Neural crest cell (in vitro differentiated cells): ENCODE data around the gene SPTB. TPM values are rescaled to one million over a fixed set of nuclear protein-coding genes. Genes with fewer than 3 reads are reported as not detected.

ENCODE experiments used
- DNase-seq: peaks from one replicate; pipeline ENCODE4 v3.0.0; 2021; ENCODE audit warnings: low read depth, mixed read lengths, low spot score
- H3K27ac Mint-ChIP-seq: one replicate; pipeline ENCODE4 v1.8.0; 2021; ENCODE audit warnings: mild to moderate bottlenecking, mixed read lengths; ENCODE audit not compliant: unreplicated experiment
- H3K27me3 Mint-ChIP-seq: 2 replicates; pipeline ENCODE4 v1.8.0; 2021; ENCODE audit warnings: low read depth, mild to moderate bottlenecking, mixed read lengths
- H3K36me3 Mint-ChIP-seq: 2 replicates; pipeline ENCODE4 v1.8.0; 2021; ENCODE audit warnings: low read depth, mild to moderate bottlenecking, mixed read lengths
- H3K4me1 Mint-ChIP-seq: 2 replicates; pipeline ENCODE4 v1.8.0; 2021; ENCODE audit warnings: mixed read lengths
- H3K4me3 Mint-ChIP-seq: one replicate; pipeline ENCODE4 v1.8.0; 2021; ENCODE audit warnings: mild to moderate bottlenecking, mixed read lengths
- H3K9me3 Mint-ChIP-seq: 2 replicates; pipeline ENCODE4 v1.8.0; 2021; ENCODE audit warnings: mixed read lengths
- total RNA-seq: library from RNA; stranded (reverse); gene quantifications from 2 replicates; pipeline ENCODE4 v1.2.1, GENCODE V29; 2021
- TF ChIP-seq, protein P1 (sequence below): fragments of 200-600 bp; sonication (generic); conservative IDR thresholded peaks from 2 replicates; pipeline ENCODE4 v1.5.0; 2021; ENCODE audit warnings: antibody characterized with exemption, mild to moderate bottlenecking

Gene SPTB
- total RNA-seq, 1 donor from 2014 or later = 0.16 TPM

DNA sequence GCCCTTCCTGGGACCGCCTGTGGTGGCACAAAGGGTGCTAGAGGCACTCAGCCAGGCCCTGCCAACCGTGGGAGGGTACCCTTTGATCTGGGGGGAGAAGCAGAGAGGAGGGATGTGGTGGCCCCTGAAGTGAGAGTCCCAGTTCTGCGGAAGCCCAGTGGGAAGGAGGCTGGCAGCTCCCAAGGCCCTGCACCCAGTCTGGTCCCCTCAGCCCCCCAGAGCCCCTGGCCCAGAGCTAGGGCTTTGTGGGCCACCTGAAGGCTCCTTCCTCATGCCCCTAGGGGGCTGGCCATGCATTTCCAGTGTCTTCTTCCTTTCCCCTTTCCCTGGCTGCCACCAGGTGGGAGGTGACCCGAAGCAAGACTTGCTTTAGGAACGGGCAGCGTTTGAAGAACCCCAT lies 131.2 kb downstream of the SPTB start:
- DNase-seq = no peak
- no peaks in the 10 kb centered on the region for H3K4me1 Mint-ChIP-seq
- H3K36me3 Mint-ChIP-seq = peaks cover 3% of the 10 kb centered on the region
- TF ChIP-seq, protein P1, sequence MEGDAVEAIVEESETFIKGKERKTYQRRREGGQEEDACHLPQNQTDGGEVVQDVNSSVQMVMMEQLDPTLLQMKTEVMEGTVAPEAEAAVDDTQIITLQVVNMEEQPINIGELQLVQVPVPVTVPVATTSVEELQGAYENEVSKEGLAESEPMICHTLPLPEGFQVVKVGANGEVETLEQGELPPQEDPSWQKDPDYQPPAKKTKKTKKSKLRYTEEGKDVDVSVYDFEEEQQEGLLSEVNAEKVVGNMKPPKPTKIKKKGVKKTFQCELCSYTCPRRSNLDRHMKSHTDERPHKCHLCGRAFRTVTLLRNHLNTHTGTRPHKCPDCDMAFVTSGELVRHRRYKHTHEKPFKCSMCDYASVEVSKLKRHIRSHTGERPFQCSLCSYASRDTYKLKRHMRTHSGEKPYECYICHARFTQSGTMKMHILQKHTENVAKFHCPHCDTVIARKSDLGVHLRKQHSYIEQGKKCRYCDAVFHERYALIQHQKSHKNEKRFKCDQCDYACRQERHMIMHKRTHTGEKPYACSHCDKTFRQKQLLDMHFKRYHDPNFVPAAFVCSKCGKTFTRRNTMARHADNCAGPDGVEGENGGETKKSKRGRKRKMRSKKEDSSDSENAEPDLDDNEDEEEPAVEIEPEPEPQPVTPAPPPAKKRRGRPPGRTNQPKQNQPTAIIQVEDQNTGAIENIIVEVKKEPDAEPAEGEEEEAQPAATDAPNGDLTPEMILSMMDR = no peak
- no peak overlapping the region for H3K27ac Mint-ChIP-seq
- H3K9me3 Mint-ChIP-seq = no peaks in the 10 kb centered on the region
- H3K27me3 Mint-ChIP-seq = no peaks in the 10 kb centered on the region
- H3K4me3 Mint-ChIP-seq = no peak overlapping the region

DNA sequence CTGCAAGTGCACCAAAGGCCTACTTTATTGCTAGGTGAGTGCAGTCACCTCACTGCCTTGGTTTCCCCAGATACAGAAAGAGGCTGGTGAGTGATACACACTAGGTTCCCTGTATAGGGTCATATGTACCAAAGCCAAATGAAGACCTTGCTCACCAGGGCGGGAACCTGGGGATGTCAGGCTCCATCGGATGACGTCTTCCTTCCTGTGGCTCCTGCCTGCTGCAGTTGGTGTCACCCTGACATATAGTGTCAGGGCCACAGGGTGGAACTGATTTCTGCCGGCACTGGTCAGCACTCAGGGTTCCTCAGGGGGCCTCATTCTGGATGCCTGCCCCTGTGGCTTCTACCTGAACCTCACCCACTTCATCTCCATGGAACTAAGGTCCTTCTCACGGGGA lies 132.4 kb downstream of the SPTB start:
- no peaks in the 10 kb centered on the region for H3K4me1 Mint-ChIP-seq
- H3K4me3 Mint-ChIP-seq = no peak overlapping the region
- DNase-seq = no peak
- H3K27ac Mint-ChIP-seq = no peak overlapping the region
- H3K27me3 Mint-ChIP-seq = no peaks in the 10 kb centered on the region
- H3K36me3 Mint-ChIP-seq = peaks cover 3% of the 10 kb centered on the region
- no peaks in the 10 kb centered on the region for H3K9me3 Mint-ChIP-seq
- TF ChIP-seq, protein P1 = no peak

DNA sequence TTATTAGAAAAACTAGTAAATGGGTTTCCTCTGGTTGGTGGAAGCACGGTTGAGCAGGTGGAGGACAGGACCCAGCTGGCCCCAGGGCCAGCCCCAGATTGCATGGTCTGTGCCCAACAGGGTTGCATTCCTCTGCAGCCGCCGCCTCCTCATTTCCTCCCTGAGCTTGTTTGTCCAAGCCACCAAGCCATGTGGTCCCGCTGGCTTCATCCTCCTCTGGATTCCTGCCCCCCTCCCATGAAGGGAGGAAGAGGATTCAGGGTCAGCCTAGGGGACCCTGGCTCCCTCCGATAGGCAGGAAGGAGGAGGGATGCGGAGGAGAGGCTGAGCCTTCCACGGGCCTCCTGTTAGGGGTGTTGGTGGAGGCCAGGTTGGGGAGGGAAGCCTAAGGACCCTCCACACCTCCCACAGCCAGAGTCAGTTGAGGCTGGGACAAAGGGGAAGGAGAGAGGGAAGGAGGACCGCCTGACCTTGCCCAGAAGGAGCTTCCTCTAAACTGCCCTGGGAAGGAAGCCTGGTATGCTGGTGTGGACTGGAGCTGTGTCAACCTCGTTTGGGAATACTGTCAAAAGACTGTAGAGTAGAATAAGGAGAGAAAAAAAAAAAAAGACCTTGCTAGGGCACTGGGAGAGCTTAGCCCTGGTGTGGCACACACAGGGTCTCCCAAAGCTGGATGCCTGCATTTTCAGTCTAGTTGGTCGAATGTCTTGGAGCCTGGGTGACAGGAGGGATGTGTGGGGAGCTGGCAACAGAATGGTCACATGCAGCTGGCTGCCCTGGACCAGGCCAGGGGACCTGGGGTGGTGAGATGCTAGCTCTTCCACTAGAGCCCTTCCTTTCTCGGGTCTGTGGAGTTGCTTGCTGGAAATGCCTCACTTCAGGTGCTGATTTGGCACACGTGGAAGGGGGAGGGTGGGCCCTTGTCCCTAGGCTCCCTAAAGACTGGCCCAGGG lies 133.1 kb downstream of the SPTB start:
- no peak for DNase-seq
- Mint-ChIP-seq H3K36me3 (peaks cover 3% of the 10 kb centered on the region), H3K9me3 (no peaks in the 10 kb centered on the region), H3K27me3 (no peaks in the 10 kb centered on the region), H3K27ac (no peak overlapping the region), H3K4me1 (no peaks in the 10 kb centered on the region), H3K4me3 (no peak overlapping the region)
- TF ChIP-seq, protein P1 = no peak

DNA sequence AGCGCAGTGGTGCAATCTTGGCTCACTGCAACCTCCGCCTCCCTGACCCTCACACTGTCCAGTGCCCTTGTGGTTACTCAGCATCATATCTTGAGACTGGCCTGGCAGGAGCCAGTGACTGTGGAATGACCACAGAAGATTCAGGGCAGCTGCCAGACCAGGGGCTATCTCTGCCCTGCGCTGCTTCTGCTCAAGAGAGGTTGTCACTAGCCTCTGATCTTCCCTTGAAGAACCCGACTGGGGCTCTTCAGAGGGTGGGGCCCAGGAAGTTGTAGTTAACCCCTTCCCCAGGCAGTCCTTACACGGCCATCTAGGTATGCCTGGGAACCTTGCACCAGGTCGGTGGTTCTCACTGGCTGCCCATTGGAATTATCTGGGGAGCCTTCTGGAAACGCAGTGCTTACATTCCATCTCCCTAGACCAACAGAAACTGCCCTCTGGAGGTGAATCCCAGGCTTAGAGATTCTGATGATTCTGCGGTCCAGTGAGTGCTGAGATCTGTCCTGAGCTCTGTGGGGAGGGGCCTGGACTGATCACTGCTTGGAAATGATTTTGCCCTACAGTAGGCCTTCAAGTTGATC lies 134.1 kb downstream of the SPTB start:
- H3K4me1 Mint-ChIP-seq = no peaks in the 10 kb centered on the region
- peaks cover 7% of the 10 kb centered on the region for H3K36me3 Mint-ChIP-seq
- TF ChIP-seq, protein P1 = no peak
- H3K27ac Mint-ChIP-seq = no peak overlapping the region
- no peak for DNase-seq
- H3K27me3 Mint-ChIP-seq = no peaks in the 10 kb centered on the region
- no peak overlapping the region for H3K4me3 Mint-ChIP-seq
- no peaks in the 10 kb centered on the region for H3K9me3 Mint-ChIP-seq

DNA sequence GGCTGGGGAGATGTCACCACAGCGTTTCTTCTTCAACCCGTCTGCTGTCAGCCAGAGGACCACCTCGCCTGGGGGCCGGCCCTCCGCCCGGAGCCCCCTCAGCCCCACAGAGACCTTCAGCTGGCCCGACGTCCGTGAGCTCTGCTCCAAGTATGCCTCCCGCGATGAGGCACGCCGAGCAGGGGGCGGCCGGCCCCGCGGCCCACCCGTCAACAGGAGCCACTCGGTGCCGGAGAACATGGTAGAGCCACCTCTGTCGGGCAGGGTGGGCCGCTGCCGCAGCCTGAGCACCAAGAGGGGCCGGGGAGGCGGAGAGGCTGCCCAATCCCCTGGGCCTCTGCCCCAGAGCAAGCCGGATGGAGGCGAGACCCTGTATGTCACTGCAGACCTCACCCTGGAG lies 136.6 kb downstream of the SPTB start:
- Mint-ChIP-seq H3K4me1 (no peaks in the 10 kb centered on the region), H3K36me3 (peaks cover 8% of the 10 kb centered on the region), H3K9me3 (no peaks in the 10 kb centered on the region), H3K27ac (no peak overlapping the region), H3K27me3 (no peaks in the 10 kb centered on the region), H3K4me3 (no peak overlapping the region)
- TF ChIP-seq, protein P1 = no peak
- no peak for DNase-seq
